ENCODE data around the gene AUH. TPM values are rescaled to one million over a fixed set of nuclear protein-coding genes. Genes with fewer than 3 reads are reported as not detected.

AUH gene
- total and polyA plus RNA-seq, 9 of the 15 experiments (the other 6 are each of a cell fraction or from before 2014, with no cell fraction given) = 3.4 to 29.0 (median 10.1) TPM

DNA sequence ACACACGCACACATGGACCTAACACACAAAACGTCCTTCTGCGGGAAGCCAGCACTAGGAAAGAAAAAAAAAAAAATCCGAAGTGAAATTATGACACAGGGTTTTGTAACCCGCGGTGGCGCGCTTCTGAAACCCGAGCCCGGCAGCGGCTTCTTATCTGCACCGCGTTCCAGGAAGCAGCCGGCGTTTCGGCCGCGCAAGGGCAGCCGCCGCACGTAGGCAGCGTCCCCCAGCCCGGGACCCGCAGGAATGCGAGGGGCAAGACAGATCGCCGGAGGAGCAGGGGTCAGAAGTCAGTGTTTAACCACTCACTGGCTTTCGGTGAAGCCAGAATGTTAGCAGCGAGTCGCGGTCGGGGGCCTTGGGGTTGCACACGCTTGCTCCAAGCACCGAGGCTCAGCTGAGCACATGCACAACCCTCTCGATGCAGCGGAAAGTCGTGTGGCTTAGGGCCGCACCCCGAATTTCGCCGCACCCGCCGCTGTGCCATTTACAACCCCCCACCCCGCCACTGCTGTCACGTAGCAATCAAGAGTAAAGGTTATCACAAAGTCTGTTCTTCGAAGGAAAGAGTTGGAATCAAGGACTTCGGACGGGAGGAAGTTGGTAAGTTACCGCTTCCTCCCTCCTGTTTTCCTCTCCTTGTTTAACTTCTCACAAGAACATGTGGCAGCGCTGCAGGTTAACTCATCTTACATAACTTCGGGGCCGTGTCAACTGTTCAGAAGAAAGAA, 167.9 kb downstream of the AUH start (continued):
- TF ChIP-seq MYNN (IDR thresholded peaks at IDR 0.05) = peak; percentile 47; the same call in 1 of the 2 replicates
- TF ChIP-seq MYNN (CRISPR knock-in tag; IDR thresholded peaks at IDR 0.05) = no peak
- TF ChIP-seq ZNF324 (CRISPR knock-in tag; IDR thresholded peaks at IDR 0.05) = no peak
- TF ChIP-seq ZNF589 (CRISPR knock-in tag; IDR thresholded peaks at IDR 0.05; ENCODE audit: low read depth) = peak; percentile 73; the same call in 1 of the 2 replicates
- peak; percentile 66; the same call in 1 of the 2 replicates for TF ChIP-seq ZBTB33 (CRISPR knock-in tag; IDR thresholded peaks at IDR 0.05)
- no peak for TF ChIP-seq ATF1 (CRISPR knock-in tag; IDR thresholded peaks at IDR 0.05)
- TF ChIP-seq ATF1 (tag; IDR thresholded peaks at IDR 0.05) = peak; percentile 74
- peak; percentile 86 for TF ChIP-seq TEAD4 (IDR thresholded peaks at IDR 0.05; ENCODE audit: low read length)
- 0 out of 2 replicates have a peak, but pooled peaks have one; percentile 80 for TF ChIP-seq TEAD4 (CRISPR knock-in tag; IDR thresholded peaks at IDR 0.05; ENCODE audit: borderline replicate concordance)
- TF ChIP-seq WHSC1 (IDR thresholded peaks at IDR 0.05; ENCODE audit: low read length) = no peak
- TF ChIP-seq FOXK2 (conservative IDR thresholded peaks at IDR 0.05 in 1 of 2, IDR thresholded peaks at IDR 0.05 in 1 of 2; ENCODE audit: low read depth in 2 of 2) = no peak
- peak; percentile 71; the same call in 1 of the 2 replicates for TF ChIP-seq SPI1 (IDR thresholded peaks at IDR 0.05; ENCODE audit: borderline replicate concordance, low read depth, low read length)
- TF ChIP-seq ZNF174 (CRISPR knock-in tag; IDR thresholded peaks at IDR 0.05) = no peak
- peak; percentile 99 for TF ChIP-seq MGA (IDR thresholded peaks at IDR 0.05)
- no peak for TF ChIP-seq RBM14 (IDR thresholded peaks at IDR 0.05; ENCODE audit: borderline replicate concordance, insufficient read depth, low read depth, low read length)
- peak; percentile 83 for TF ChIP-seq ELF1 (tag; IDR thresholded peaks at IDR 0.05)

Data from K562 (cell line).